GM18526 (cell line): Measurements from ENCODE around the gene FGF14.

Source experiments
- POLR2A ChIP-seq: IDR thresholded peaks from 3 replicates; pipeline ENCODE4 v1.6.1; 2011; ENCODE audit not compliant: insufficient read length; ENCODE audit errors: extremely low read depth

The FGF14 gene

DNA sequence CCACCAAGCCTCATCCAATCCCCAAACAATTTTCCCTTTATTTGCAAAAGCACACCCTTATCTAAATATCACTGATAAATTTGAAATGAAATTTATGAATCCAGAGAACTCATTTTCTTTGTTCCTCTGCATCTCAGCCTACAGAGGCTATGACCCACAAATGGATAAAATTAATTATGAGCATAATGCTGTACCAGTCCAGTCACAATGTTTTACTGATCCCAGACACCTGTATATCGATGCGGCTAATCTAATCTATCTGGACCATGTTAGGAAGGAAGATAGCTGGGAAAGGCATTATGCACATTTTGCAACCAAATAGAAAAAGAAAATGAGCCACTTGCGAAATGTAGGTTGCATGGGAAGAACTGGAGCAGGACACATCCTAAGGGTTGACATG, 150.0 kb downstream of the FGF14 start:
- no peak for TF ChIP-seq POLR2A

GRCh38 chr13:102250448-102250847, 151.4 kb downstream of the FGF14 start:
- TF ChIP-seq POLR2A, result no peak

DNA sequence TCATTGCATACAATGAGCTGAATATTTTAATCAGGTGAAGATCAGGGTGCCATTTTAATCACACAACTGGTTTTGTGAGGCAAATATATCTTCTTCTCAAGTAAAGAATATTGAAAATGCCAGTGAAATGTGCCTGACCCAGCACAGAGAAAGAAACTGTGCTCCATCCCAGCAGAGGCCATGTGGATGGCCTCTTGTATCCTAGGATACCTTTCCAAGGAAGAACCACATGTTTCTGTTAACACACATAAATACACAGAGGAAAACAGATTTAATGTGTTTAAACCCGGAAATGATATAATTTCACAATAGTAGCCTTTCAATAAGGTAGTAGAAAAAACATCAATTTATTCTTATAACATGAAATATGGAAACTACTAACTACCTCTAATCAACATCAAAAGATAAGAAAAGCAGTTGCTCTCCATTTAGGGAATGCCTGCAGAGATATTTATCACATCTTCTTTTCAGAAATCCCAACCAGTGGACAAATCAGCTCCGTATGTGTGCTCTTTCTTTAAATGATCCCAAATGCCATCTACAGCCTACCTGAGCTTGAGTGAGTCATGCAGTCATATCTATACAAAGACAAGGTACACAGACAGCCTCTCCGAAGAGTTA, 157.1 kb downstream of the FGF14 start:
- no peak for TF ChIP-seq POLR2A

- no peak for TF ChIP-seq POLR2A
Measured at GRCh38 chr13:102240110-102240509, 161.7 kb downstream of the FGF14 start.

- TF ChIP-seq POLR2A, result no peak
Measured at GRCh38 chr13:102237230-102237629, 164.6 kb downstream of the FGF14 start.

DNA sequence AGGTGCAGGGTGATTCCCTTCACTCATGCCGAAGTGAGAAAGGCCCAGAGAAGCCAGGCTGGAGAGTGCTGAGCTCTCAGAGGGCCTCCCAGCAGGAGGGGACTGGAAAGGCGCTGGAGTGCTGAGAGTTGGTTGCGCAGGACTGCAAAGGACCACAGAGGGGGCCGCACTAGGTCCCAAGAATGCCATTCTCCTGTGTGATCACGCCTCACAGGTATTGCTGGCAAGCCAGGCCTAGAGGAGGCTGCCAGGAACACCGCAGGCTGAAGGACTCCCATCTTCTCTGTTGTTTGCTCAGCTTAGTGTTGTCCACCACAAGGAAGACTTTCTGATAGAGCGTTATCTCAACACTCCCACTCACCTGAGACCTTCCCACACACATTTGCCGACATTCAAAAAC, 165.0 kb downstream of the FGF14 start:
- TF ChIP-seq POLR2A, result no peak

DNA sequence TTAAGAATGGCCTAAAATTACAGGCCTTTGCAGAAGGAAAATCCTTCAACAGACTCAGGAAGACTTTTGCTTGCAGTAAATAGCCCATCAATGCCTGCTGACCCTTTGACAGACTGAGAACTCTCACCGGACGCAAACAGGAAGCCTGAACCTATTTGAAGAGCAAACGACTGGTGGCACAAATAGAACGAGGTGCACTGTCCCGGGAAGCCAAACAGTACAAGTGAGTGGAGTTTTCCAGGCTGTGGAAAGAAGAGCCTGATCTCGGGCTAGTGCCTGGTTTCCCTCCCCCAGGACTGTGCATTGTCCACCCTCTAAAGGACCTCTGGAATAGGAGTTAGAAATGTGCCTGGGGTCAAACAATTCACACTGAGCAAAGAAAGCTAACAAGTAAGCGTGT, 165.5 kb downstream of the FGF14 start:
- no peak for TF ChIP-seq POLR2A

DNA sequence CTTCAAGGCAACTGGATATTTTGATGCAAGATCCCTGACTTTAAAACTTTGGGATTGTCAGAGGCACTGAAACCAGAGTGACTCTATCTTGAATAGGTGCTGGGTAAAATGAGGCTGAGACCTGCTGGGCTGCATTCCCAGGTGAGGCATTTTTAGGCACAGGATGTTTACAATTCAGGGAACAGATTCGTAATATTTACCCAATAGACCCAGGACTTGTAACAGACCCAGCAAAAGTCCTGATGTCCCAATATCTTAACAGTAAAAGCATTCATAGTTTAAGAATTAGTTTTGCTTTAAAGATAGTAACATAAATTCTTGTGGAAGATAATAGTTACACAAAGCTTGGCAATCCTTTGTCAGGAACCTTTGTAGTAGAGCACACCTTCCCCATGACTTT, 166.2 kb downstream of the FGF14 start:
- no peak for TF ChIP-seq POLR2A

DNA sequence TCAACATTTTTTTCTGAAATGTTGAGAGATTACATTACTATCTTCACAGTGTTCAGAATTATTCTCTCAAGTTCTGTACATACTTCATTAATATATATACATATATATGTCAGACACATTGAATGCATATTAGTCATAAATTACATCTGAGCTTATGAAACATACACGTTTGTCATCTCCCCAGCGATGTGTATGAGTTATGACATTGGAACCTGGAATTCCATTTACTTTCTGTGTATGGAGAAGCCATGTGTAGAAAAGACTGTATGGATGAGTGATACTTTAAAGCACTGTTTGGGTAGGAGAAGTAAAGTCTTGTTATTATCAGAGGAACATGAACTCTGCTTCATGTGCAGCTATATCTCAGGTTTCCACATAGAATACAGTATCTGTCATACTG, 167.2 kb downstream of the FGF14 start:
- no peak for TF ChIP-seq POLR2A

GRCh38 chr13:102233566-102234208, 168.2 kb downstream of the FGF14 start:
- TF ChIP-seq POLR2A, result no peak

DNA sequence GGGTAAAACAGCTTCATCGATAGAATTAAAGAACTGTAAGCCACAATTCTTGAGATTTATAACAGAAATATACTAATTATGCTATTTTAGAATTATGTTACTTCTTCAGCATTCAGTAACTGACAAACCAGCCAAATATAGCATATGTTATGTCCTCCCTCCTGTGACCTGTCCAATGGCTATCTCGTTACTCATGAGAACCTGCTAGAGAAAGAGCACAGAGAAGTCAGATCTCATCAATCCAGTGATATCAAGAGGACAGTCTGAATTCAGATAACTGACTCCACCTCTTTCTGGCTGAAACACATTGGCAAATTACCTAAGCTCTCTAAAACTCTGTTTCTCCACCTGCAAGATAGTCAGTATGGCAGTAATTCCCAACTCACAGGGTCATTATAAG, 170.4 kb downstream of the FGF14 start:
- TF ChIP-seq POLR2A, result no peak

GRCh38 chr13:102227741-102228140, 174.1 kb downstream of the FGF14 start:
- no peak for TF ChIP-seq POLR2A

DNA sequence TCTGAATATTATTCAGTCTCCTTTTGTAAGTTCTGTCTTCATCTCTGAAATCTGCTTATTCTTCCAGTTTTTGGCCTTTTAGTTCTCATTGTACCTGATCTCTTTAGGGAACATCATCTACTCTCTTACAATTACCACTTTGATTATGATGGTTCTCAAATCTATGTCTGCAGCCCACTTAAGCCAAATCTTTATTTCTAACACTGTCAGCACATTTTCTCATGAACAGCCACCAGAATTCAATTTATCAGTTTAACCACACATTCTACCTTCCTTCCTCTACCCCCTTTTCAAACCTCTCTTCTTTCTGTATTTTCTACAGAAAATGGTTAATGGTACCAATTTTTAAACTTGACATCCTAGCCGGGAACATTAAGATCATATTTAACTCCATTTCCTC, 175.3 kb downstream of the FGF14 start:
- TF ChIP-seq POLR2A, result no peak

GRCh38 chr13:102225892-102226291, 176.0 kb downstream of the FGF14 start:
- no peak for TF ChIP-seq POLR2A

DNA sequence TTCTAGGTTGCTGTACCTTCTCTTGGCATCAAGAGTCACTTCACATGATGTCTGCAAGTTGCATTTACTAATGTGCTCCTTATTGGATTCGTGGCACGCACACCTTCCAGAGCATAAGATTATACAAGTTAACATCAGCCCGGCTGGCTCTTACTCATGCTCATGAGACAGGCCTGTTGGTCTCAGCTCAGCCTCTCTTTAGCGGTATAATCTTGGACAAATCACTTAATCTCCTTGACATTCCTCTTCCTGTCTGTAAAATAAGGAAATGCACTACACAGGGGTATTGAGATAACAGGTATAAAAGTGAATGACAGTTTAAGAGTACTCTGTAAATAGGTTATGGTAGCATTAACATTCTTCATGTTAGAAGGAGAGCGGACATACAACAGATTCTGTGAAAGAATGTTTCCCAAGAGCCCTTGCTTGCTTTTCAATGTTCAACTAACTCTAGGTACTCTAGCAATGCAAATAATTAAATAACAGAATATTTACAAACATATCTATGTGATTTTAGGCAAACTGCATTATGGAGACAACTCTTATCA, 181.1 kb downstream of the FGF14 start:
- no peak for TF ChIP-seq POLR2A

GRCh38 chr13:102214956-102215355, 186.9 kb downstream of the FGF14 start:
- TF ChIP-seq POLR2A, result no peak

GRCh38 chr13:102212729-102213128, 189.1 kb downstream of the FGF14 start:
- TF ChIP-seq POLR2A, result no peak
